Stimulated activated CD4-positive, alpha-beta T cell treated with anti-CD3 and anti-CD28 coated beads, Interleukin-2, amount 100 ng/mL, for 24 hours (primary cell): Measurements from ENCODE around the gene CBX5.
A peak's percentile ranks its signal among the peaks of the same experiment; 100 is the strongest.
"Not testable (repeated sequence)": the region's sequence is repeated elsewhere in the genome, so short reads cannot be mapped to it uniquely, and the experiment has no call there.

ENCODE experiments used
- DNase-seq, 2 donors: peaks; one replicate each; pipeline ENCODE4 v3.0.0-alpha.2; 2020

Gene CBX5

GRCh38 chr12:54294152-54294952, 14.4 kb upstream of the CBX5 start:
- DNase-seq: peak; percentile 68 to 72

GRCh38 chr12:54292931-54293241, 13.0 kb upstream of the CBX5 start:
- DNase-seq: no peak

- DNase-seq: no peak
These were observed 12.4 kb upstream of the CBX5 start for GRCh38 chr12:54292083-54292930.

- no peak for DNase-seq
These were observed 7.6 kb upstream of the CBX5 start for GRCh38 chr12:54287261-54288157.

GRCh38 chr12:54286042-54287030, 6.4 kb upstream of the CBX5 start:
- DNase-seq: no peak

GRCh38 chr12:54285150-54286041, 5.5 kb upstream of the CBX5 start:
- no peak for DNase-seq

- not testable (repeated sequence) for DNase-seq
These were observed 4.3 kb upstream of the CBX5 start for GRCh38 chr12:54284070-54284780.

- DNase-seq: peak; percentile 57
These were observed 3.1 kb upstream of the CBX5 start for GRCh38 chr12:54282949-54283593.

- not testable (repeated sequence) for DNase-seq
These were observed 1.8 kb upstream of the CBX5 start for GRCh38 chr12:54281694-54282093.

GRCh38 chr12:54281261-54281638, 1.3 kb upstream of the CBX5 start:
- DNase-seq: not testable (repeated sequence)

- DNase-seq: peak; percentile 87 to 93
These were observed 742 bp upstream of the CBX5 start, which contains the start of gene HNRNPA1 for GRCh38 chr12:54280468-54281260. HNRNPA1 (plus strand) TSS chr12:54280726; CDS start chr12:54280808, 82 bp downstream.

GRCh38 chr12:54279227-54279631, 693 bp downstream of the CBX5 start:
- DNase-seq: no peak

- DNase-seq: no peak
These were observed 2.1 kb downstream of the CBX5 start for GRCh38 chr12:54277823-54278276.

GRCh38 chr12:54276368-54276767, 3.6 kb downstream of the CBX5 start:
- no peak for DNase-seq

GRCh38 chr12:54273981-54274380, 5.9 kb downstream of the CBX5 start:
- no peak for DNase-seq

- DNase-seq: no peak
These were observed 7.7 kb downstream of the CBX5 start for GRCh38 chr12:54272214-54272613.

GRCh38 chr12:54270345-54270744, 9.6 kb downstream of the CBX5 start:
- no peak for DNase-seq

GRCh38 chr12:54266852-54267251, 13.1 kb downstream of the CBX5 start:
- DNase-seq: no peak
